HG03064 (cell line): ENCODE data around the gene ATP2A3.

ENCODE experiments used
- ATAC-seq: cut with Tn5 transposase; IDR thresholded peaks from one replicate; pipeline ENCODE4 v1.9.1; 2021; ENCODE audit warnings: low read depth; ENCODE audit not compliant: unreplicated experiment

ATP2A3 gene

GRCh38 chr17:3935825-3936355 is 28.3 kb downstream of the ATP2A3 start:
- no peak for ATAC-seq

- ATAC-seq, result no peak
Observed at GRCh38 chr17:3935140-3935542, 29.1 kb downstream of the ATP2A3 start.

GRCh38 chr17:3929764-3930163 is 34.5 kb downstream of the ATP2A3 start:
- no peak for ATAC-seq

- no peak for ATAC-seq
Observed at GRCh38 chr17:3929181-3929580, 35.1 kb downstream of the ATP2A3 start.

- no peak for ATAC-seq
Observed at GRCh38 chr17:3928406-3928805, 35.8 kb downstream of the ATP2A3 start.

- no peak for ATAC-seq
Observed at GRCh38 chr17:3927628-3928340, 36.5 kb downstream of the ATP2A3 start.

- no peak for ATAC-seq
Observed at GRCh38 chr17:3926860-3927627, 37.2 kb downstream of the ATP2A3 start.

GRCh38 chr17:3925684-3926485 is 38.4 kb downstream of the ATP2A3 start:
- no peak for ATAC-seq

GRCh38 chr17:3924512-3925350 is 39.5 kb downstream of the ATP2A3 start:
- no peak for ATAC-seq

GRCh38 chr17:3923466-3924190 is 40.6 kb downstream of the ATP2A3 start:
- no peak for ATAC-seq

GRCh38 chr17:3922765-3923164 is 41.5 kb downstream of the ATP2A3 start:
- ATAC-seq, result no peak

- no peak for ATAC-seq
Observed at GRCh38 chr17:3921502-3922319, 42.5 kb downstream of the ATP2A3 start.

- ATAC-seq, result no peak
Observed at GRCh38 chr17:3921006-3921405, 43.2 kb downstream of the ATP2A3 start.

- no peak for ATAC-seq
Observed at GRCh38 chr17:3919123-3919624, 45.1 kb downstream of the ATP2A3 start.

GRCh38 chr17:3918372-3919122 is 45.7 kb downstream of the ATP2A3 start:
- no peak for ATAC-seq

GRCh38 chr17:3917391-3917931 is 46.8 kb downstream of the ATP2A3 start:
- no peak for ATAC-seq

- no peak for ATAC-seq
Observed at GRCh38 chr17:3916825-3917224, 47.4 kb downstream of the ATP2A3 start.
